ENCODE results near the gene PLPP3. TPM values are rescaled to one million over a fixed set of nuclear protein-coding genes. Genes with fewer than 3 reads are reported as not detected.

PLPP3 gene
- total and polyA plus RNA-seq, 2 of the 8 experiments (the other 6 are each of a cell fraction or from before 2014, with no cell fraction given) = 33.2 to 42.0 TPM

GRCh38 chr1:56505792-56506743 is 73.3 kb downstream of the PLPP3 start:
- Histone ChIP-seq H4K91ac (replicated peaks; ENCODE audit: insufficient read length, low read length) (no peak overlapping the region), H2BK20ac (ENCODE audit: low read length) (no peak overlapping the region), H3K9me3 (ENCODE audit: insufficient read depth in 2 of 2, low read depth in 1 of 2, low read length in 1 of 2) (no peaks in the 10 kb centered on the region), H3K36me3 (ENCODE audit: control insufficient read depth in 2 of 4, insufficient read depth in 4 of 4, low read length in 3 of 4) (peaks cover 14 to 99% (median 49%) of the 10 kb centered on the region in 4 experiments), H3K27ac (ENCODE audit: low read depth, low read length) (no peak overlapping the region), H4K5ac (ENCODE audit: insufficient read length, low read depth, low read length) (no peak overlapping the region), H2BK15ac (ENCODE audit: low read length) (no peak overlapping the region), H3K56ac (replicated peaks; ENCODE audit: insufficient read length, low read depth, low read length) (no peak overlapping the region), H3K79me2 (ENCODE audit: control insufficient read depth in 1 of 2, insufficient read depth in 2 of 2, low read length in 2 of 2) (peaks cover 0 to 60% of the 10 kb centered on the region in 2 experiments; a peak in 3 of 4 replicates), H4K8ac (ENCODE audit: extremely low read depth, insufficient read depth, low read length) (no peak overlapping the region), H3K27me3 (replicated peaks in 1 of 4; ENCODE audit: control insufficient read depth in 3 of 4, extremely low read depth in 1 of 4, insufficient read depth in 3 of 4, low read length in 3 of 4) (no peaks in the 10 kb centered on the region), H3K4me2 (ENCODE audit: insufficient read depth in 1 of 2, low read depth in 2 of 2, low read length in 2 of 2) (no peak overlapping the region), H3K18ac (ENCODE audit: extremely low read depth, low read length) (no peak overlapping the region), H4K20me1 (replicated peaks in 1 of 2; ENCODE audit: control insufficient read depth in 1 of 2, insufficient read depth in 2 of 2, low read length in 2 of 2) (peaks cover 6 to 7% of the 10 kb centered on the region in 2 experiments), H2BK120ac (replicated peaks; ENCODE audit: low read depth, low read length) (no peak overlapping the region), H3K23ac (ENCODE audit: insufficient read length) (no peak overlapping the region), H3K79me1 (ENCODE audit: low read depth, low read length) (peaks cover 5% of the 10 kb centered on the region), H2BK5ac (ENCODE audit: low read depth, low read length) (no peak overlapping the region), H2AFZ (ENCODE audit: low read length) (no peak overlapping the region), H2AK5ac (ENCODE audit: low read depth, low read length) (no peak overlapping the region), H3K23me2 (ENCODE audit: low read depth, low read length) (no peaks in the 10 kb centered on the region), H3K4ac (replicated peaks; ENCODE audit: insufficient read length, low read depth, low read length) (no peak overlapping the region), H3K9ac (replicated peaks in 1 of 4; ENCODE audit: extremely low read depth in 1 of 4, low read depth in 3 of 4, low read length in 3 of 4) (no peak overlapping the region), H3K4me3 (ENCODE audit: extremely low read depth in 1 of 4, insufficient read depth in 2 of 4, low read depth in 3 of 4, low read length in 4 of 4) (no peak overlapping the region), H2BK12ac (ENCODE audit: low read depth, low read length) (no peak overlapping the region), H3K14ac (ENCODE audit: insufficient read length) (no peak overlapping the region), H3K4me1 (replicated peaks in 1 of 4; ENCODE audit: control insufficient read depth in 3 of 4, insufficient read depth in 4 of 4, low read length in 3 of 4) (peaks cover 4 to 12% (median 9%) of the 10 kb centered on the region in 4 experiments)
- POLR2A ChIA-PET (ENCODE audit: partially characterized antibody) = interaction anchor here (1.3 to 1.7 kb wide), 3 partner anchors 11 to 72 kb away, joined by 3 to 4 read pairs (median 4); no protein-coding TSS in a partner anchor
- FAIRE-seq = no peak
- CTCF ChIA-PET (ENCODE audit: partially characterized antibody) = interaction anchor here (0.5 to 2.3 kb wide), 4 partner anchors 74 to 160 kb away, joined by 3 to 10 read pairs (median 3); no protein-coding TSS in a partner anchor
- DNase-seq (ENCODE audit: low read depth in 1 of 2, low spot score in 2 of 2) = no peak
- TF ChIP-seq CEBPB (IDR thresholded peaks at IDR 0.05; ENCODE audit: low read depth, low read length) = no peak
- TF ChIP-seq TAF7 (optimal IDR thresholded peaks at IDR 0.05; ENCODE audit: borderline replicate concordance, low read depth, low read length) = no peak
- TF ChIP-seq SP4 (IDR thresholded peaks at IDR 0.05; ENCODE audit: low read length) = no peak
- TF ChIP-seq SUZ12 (IDR thresholded peaks at IDR 0.05; ENCODE audit: low read length) = no peak
- no peak for TF ChIP-seq RNF2 (IDR thresholded peaks at IDR 0.05; ENCODE audit: borderline replicate concordance, low read depth, low read length, missing control alignments, poor library complexity, severe bottlenecking)
- no peak for TF ChIP-seq EGR1 (IDR thresholded peaks at IDR 0.05; ENCODE audit: borderline replicate concordance, low read depth, low read length)
- WGBS, 2 experiments (ENCODE audit: extremely low coverage in 1 of 2, insufficient coverage in 1 of 2, insufficient read length in 1 of 2, insufficient replicate concordance in 2 of 2, low coverage in 1 of 2, low lambda C conversion rate in 2 of 2, missing lambda C conversion rate in 1 of 2) = 89% methylated on average over 14 of the region's 14 CpGs; no CpG with 5 or more reads in 1 of the 2 experiments

Measured in H1 (cell line).